CD4-positive, CD25-positive, alpha-beta regulatory T cell (primary cell): Measurements from ENCODE around the gene ASXL3. TPM values are rescaled to one million over a fixed set of nuclear protein-coding genes. Genes with fewer than 3 reads are reported as not detected.

Source experiments
- ATAC-seq, 2 donors: fragments of 150-1000 bp; cut with Tn5 transposase; one replicate each; pipeline ENCODE4 v1.10.0; 2021; ENCODE audit warnings: low read depth in 2 of 2, moderate number of reproducible peaks in 2 of 2, moderate library complexity in 1 of 2
- DNase-seq, 3 donors: peaks; one replicate each; pipeline versions ENCODE4 v3.0.0 to v3.0.0-alpha.2; 2012 to 2022; ENCODE audit warnings: mixed read lengths in 1 of 3
- H3K27ac ChIP-seq: one replicate; pipeline ENCODE4 v1.7.0; 2013; ENCODE audit warnings: mild to moderate bottlenecking, low read length; ENCODE audit not compliant: insufficient read depth, poor library complexity, severe bottlenecking
- H3K27me3 ChIP-seq: one replicate; pipeline ENCODE4 v1.7.0; 2013; ENCODE audit warnings: low read length; ENCODE audit not compliant: control insufficient read depth, insufficient read depth
- H3K36me3 ChIP-seq: one replicate; pipeline ENCODE4 v1.7.0; 2013; ENCODE audit warnings: mild to moderate bottlenecking, low read length, moderate library complexity; ENCODE audit not compliant: control insufficient read depth, insufficient read depth
- H3K4me1 ChIP-seq: 2 replicates; pipeline ENCODE4 v1.7.0; 2013; ENCODE audit warnings: mild to moderate bottlenecking, low read length; ENCODE audit not compliant: insufficient read depth, control insufficient read depth, poor library complexity, severe bottlenecking
- H3K4me3 ChIP-seq: one replicate; pipeline ENCODE4 v1.7.0; 2013; ENCODE audit warnings: low read depth, mild to moderate bottlenecking, low read length, moderate library complexity
- H3K9me3 ChIP-seq, 2 experiments: 1 replicate in 1 of 2; 2 replicates in 1 of 2; pipeline ENCODE4 v1.7.0; 2013; ENCODE audit warnings: low read length in 2 of 2, mild to moderate bottlenecking in 1 of 2, moderate library complexity in 1 of 2; ENCODE audit not compliant: control insufficient read depth in 2 of 2
- H3K27ac Mint-ChIP-seq, 3 donors: one replicate each; pipeline ENCODE4 v1.8.0; 2020 to 2022; ENCODE audit warnings: mild to moderate bottlenecking in 3 of 3, mixed read lengths in 3 of 3, moderate library complexity in 2 of 3
- H3K27me3 Mint-ChIP-seq: one replicate; pipeline ENCODE4 v1.8.0; 2022; ENCODE audit warnings: mild to moderate bottlenecking, mixed read lengths
- H3K36me3 Mint-ChIP-seq: one replicate; pipeline ENCODE4 v1.8.0; 2020; ENCODE audit warnings: mixed read lengths
- H3K4me1 Mint-ChIP-seq, 4 donors: one replicate each; pipeline ENCODE4 v1.8.0; 2020 to 2022; ENCODE audit warnings: mixed read lengths in 4 of 4, mild to moderate bottlenecking in 1 of 4
- H3K4me3 Mint-ChIP-seq, 4 donors: one replicate each; pipeline ENCODE4 v1.8.0; 2020 to 2022; ENCODE audit warnings: mild to moderate bottlenecking in 4 of 4, mixed read lengths in 4 of 4, moderate library complexity in 3 of 4
- H3K9me3 Mint-ChIP-seq, 7 donors: one replicate each; pipeline ENCODE4 v1.8.0; 2020 to 2022; ENCODE audit warnings: mixed read lengths in 7 of 7, mild to moderate bottlenecking in 3 of 7, moderate library complexity in 2 of 7
- polyA plus RNA-seq, 4 donors: library from polyadenylated mRNA; unstranded; fragments of 300-500 nt; fragmentation: Illumina TruSeq; gene quantifications; one replicate each; pipeline ENCODE4 v1.2.3, GENCODE V29; 2021
- total RNA-seq: library from RNA; stranded (reverse); gene quantifications from one replicate; pipeline ENCODE4 v1.2.3, GENCODE V29; 2022

ASXL3 gene
- total and polyA plus RNA-seq, 5 donors from 2014 or later = not detected

- Histone ChIP-seq H3K27ac (no peak overlapping the region), H3K36me3 (no peaks in the 10 kb centered on the region), H3K4me3 (no peak overlapping the region), H3K4me1 (no peaks in the 10 kb centered on the region), H3K9me3 (no peaks in the 10 kb centered on the region), H3K27me3 (no peaks in the 10 kb centered on the region)
- no peak overlapping the region for H3K4me3 Mint-ChIP-seq
- no peaks in the 10 kb centered on the region for H3K4me1 Mint-ChIP-seq
- no peak for DNase-seq
- no peak for ATAC-seq
- peaks cover 2 to 32% (median 14%) of the 10 kb centered on the region in 7 donors for H3K9me3 Mint-ChIP-seq
- no peaks in the 10 kb centered on the region for H3K36me3 Mint-ChIP-seq
- H3K27ac Mint-ChIP-seq = no peak overlapping the region
- H3K27me3 Mint-ChIP-seq = no peaks in the 10 kb centered on the region
Measured at GRCh38 chr18:33682436-33682835, 104.4 kb downstream of the ASXL3 start.

- DNase-seq (no peak), ATAC-seq (no peak)
- H3K4me1 Mint-ChIP-seq = no peaks in the 10 kb centered on the region
- Histone ChIP-seq H3K27ac (no peak overlapping the region), H3K4me1 (no peaks in the 10 kb centered on the region), H3K36me3 (no peaks in the 10 kb centered on the region), H3K9me3 (no peaks in the 10 kb centered on the region), H3K27me3 (no peaks in the 10 kb centered on the region), H3K4me3 (no peak overlapping the region)
- H3K4me3 Mint-ChIP-seq = no peak overlapping the region
- H3K27me3 Mint-ChIP-seq = no peaks in the 10 kb centered on the region
- no peak overlapping the region for H3K27ac Mint-ChIP-seq
- peaks cover 4 to 21% (median 6%) of the 10 kb centered on the region in 7 donors for H3K9me3 Mint-ChIP-seq
- H3K36me3 Mint-ChIP-seq = no peaks in the 10 kb centered on the region
Measured at GRCh38 chr18:33694593-33694992, 116.6 kb downstream of the ASXL3 start.

DNA sequence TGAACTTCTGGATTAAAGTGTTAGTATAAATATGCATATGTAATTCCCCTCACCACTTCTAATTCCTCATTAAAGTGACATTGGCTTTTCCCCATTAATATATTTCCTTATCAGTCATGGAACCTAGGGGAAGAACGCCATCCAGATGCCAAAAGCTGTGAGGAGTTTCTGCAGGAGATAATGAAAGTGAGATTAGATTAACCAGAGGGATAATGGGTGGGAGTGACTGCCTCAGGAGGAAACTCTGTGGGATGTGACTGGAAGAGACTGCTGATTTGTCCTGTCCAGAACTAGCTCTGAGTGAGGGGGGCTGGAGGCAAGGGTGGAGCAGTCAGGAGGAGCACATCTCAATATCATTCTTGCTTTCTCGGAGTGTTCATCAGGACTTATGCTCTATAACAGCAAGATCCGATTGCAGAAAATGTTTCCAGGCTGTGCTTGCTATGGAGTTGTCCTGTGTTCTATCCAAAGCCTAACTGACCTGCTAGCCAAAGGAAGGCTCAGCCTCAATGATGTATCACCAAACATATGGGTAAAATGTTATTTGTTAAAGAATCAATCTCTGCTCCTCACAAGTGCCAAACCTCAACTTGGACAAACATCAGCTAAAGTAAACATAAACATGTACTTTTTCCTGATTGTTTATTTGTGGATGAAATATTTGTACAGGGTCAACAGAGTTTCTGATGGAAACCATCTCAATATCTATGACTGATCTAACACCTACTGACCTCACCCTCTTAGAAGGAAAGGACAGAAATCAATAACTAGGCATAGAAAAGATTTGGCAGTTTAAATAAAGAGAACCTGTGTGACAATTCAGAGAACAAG, 118.5 kb downstream of the ASXL3 start:
- H3K4me3 Mint-ChIP-seq = no peak overlapping the region
- no peaks in the 10 kb centered on the region for H3K27me3 Mint-ChIP-seq
- no peak overlapping the region for H3K27ac Mint-ChIP-seq
- Histone ChIP-seq H3K36me3 (no peaks in the 10 kb centered on the region), H3K27ac (no peak overlapping the region), H3K27me3 (no peaks in the 10 kb centered on the region), H3K4me1 (no peaks in the 10 kb centered on the region), H3K9me3 (peaks cover 0 to 5% of the 10 kb centered on the region in 2 experiments), H3K4me3 (no peak overlapping the region)
- peaks cover 2 to 17% (median 4%) of the 10 kb centered on the region in 7 donors for H3K9me3 Mint-ChIP-seq
- no peaks in the 10 kb centered on the region for H3K4me1 Mint-ChIP-seq
- no peak for ATAC-seq
- no peaks in the 10 kb centered on the region for H3K36me3 Mint-ChIP-seq
- DNase-seq = no peak

DNA sequence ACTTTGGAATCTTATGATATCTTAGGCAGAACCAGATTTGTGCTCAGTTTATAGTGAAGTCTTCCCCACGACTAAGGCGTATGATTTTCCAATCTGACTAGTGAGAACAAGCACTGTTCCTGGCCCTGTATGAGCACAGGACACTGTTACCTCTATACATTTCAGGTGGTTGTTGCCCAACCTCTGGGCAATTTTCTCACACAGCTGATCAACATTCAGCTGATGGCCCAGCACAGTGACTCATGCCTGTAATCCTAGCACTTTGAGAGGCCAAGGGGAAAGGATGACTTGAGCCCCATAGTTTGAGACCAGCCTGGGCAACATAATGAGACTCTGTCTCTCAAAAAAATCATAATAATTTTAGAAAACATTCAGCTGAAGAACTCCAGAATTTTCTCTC, 119.5 kb downstream of the ASXL3 start:
- DNase-seq (no peak), ATAC-seq (no peak)
- Mint-ChIP-seq H3K4me3 (no peak overlapping the region), H3K36me3 (no peaks in the 10 kb centered on the region), H3K4me1 (no peaks in the 10 kb centered on the region), H3K9me3 (peaks cover 0 to 11% (median 3%) of the 10 kb centered on the region in 7 donors), H3K27ac (no peak overlapping the region), H3K27me3 (no peaks in the 10 kb centered on the region)
- H3K36me3 ChIP-seq = no peaks in the 10 kb centered on the region
- no peak overlapping the region for H3K4me3 ChIP-seq
- H3K27me3 ChIP-seq = no peaks in the 10 kb centered on the region
- no peak overlapping the region for H3K27ac ChIP-seq
- H3K9me3 ChIP-seq = peaks cover 0 to 5% of the 10 kb centered on the region in 2 experiments
- no peaks in the 10 kb centered on the region for H3K4me1 ChIP-seq

DNA sequence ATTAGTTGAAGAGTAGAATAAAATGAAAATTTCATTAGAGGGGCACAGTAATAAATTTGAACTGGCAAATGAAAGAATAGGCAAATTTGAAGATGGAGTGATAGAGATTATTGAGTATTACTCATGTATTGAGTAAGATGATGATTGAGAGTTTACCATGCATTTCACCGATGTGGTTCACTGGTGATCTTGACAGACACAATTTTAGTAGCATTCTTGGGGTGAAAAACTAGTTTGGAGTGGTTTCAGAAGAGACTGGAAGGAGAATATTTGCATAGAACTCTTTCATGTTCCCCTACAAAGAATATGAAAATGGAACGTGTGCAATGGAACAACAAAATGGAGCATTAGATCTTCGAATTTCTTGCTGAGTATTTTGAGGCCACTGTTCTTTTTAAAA, 121.4 kb downstream of the ASXL3 start:
- peaks cover 0 to 3% (median 0%) of the 10 kb centered on the region in 7 donors for H3K9me3 Mint-ChIP-seq
- no peak for DNase-seq
- no peak overlapping the region for H3K4me3 Mint-ChIP-seq

GRCh38 chr18:33700513-33700976, 122.5 kb downstream of the ASXL3 start:
- Histone ChIP-seq H3K27me3 (no peaks in the 10 kb centered on the region), H3K4me3 (no peak overlapping the region), H3K27ac (no peak overlapping the region), H3K4me1 (no peaks in the 10 kb centered on the region), H3K36me3 (no peaks in the 10 kb centered on the region), H3K9me3 (peaks cover 0 to 5% of the 10 kb centered on the region in 2 experiments)
- Mint-ChIP-seq H3K4me1 (no peaks in the 10 kb centered on the region), H3K27ac (no peak overlapping the region), H3K27me3 (no peaks in the 10 kb centered on the region), H3K4me3 (no peak overlapping the region), H3K36me3 (no peaks in the 10 kb centered on the region), H3K9me3 (peaks cover 0 to 4% (median 0%) of the 10 kb centered on the region in 7 donors)
- ATAC-seq (no peak), DNase-seq (no peak)

More for the DNA sequence above, 121.4 kb downstream of the ASXL3 start:
- Mint-ChIP-seq H3K27me3 (no peaks in the 10 kb centered on the region), H3K4me1 (no peaks in the 10 kb centered on the region), H3K36me3 (no peaks in the 10 kb centered on the region), H3K27ac (no peak overlapping the region)
- H3K36me3 ChIP-seq = no peaks in the 10 kb centered on the region
- H3K4me3 ChIP-seq = no peak overlapping the region
- H3K9me3 ChIP-seq = peaks cover 0 to 5% of the 10 kb centered on the region in 2 experiments
- H3K4me1 ChIP-seq = no peaks in the 10 kb centered on the region
- no peak overlapping the region for H3K27ac ChIP-seq
- H3K27me3 ChIP-seq = no peaks in the 10 kb centered on the region
- ATAC-seq = no peak

GRCh38 chr18:33702625-33703024, 124.6 kb downstream of the ASXL3 start:
- no peaks in the 10 kb centered on the region for H3K4me1 Mint-ChIP-seq
- H3K27ac ChIP-seq = no peak overlapping the region
- H3K36me3 ChIP-seq = no peaks in the 10 kb centered on the region
- H3K4me3 Mint-ChIP-seq = no peak overlapping the region
- ATAC-seq (no peak), DNase-seq (no peak)
- no peaks in the 10 kb centered on the region for H3K27me3 ChIP-seq
- H3K27ac Mint-ChIP-seq = no peak overlapping the region
- no peak overlapping the region for H3K4me3 ChIP-seq
- no peaks in the 10 kb centered on the region for H3K4me1 ChIP-seq
- no peaks in the 10 kb centered on the region for H3K36me3 Mint-ChIP-seq
- H3K27me3 Mint-ChIP-seq = no peaks in the 10 kb centered on the region
- H3K9me3 ChIP-seq = peaks cover 0 to 5% of the 10 kb centered on the region in 2 experiments
- H3K9me3 Mint-ChIP-seq = peaks cover 0 to 11% (median 0%) of the 10 kb centered on the region in 7 donors

DNA sequence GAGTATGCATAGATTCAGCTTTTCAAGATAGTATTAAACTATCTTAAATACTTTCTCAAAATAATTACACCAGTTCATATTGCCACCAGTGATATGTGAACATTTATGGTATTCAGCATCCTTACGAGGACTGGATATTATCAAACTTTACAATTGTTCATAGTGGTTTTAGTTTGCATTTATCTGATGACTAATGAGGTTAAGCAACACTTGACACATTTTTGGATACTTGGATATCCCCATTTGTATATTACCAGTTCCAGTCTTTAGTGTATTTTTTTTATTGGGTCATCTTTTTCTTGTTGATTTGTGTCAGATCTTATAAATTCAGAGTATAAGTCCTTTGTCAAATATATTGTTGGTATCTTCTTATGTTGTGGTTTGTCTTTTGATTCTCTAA, 128.4 kb downstream of the ASXL3 start:
- DNase-seq (no peak), ATAC-seq (no peak)
- H3K4me3 ChIP-seq = no peak overlapping the region
- Mint-ChIP-seq H3K9me3 (peaks cover 0 to 11% (median 2%) of the 10 kb centered on the region in 7 donors), H3K4me3 (no peak overlapping the region), H3K4me1 (no peaks in the 10 kb centered on the region), H3K27me3 (no peaks in the 10 kb centered on the region), H3K27ac (no peak overlapping the region), H3K36me3 (no peaks in the 10 kb centered on the region)
- no peaks in the 10 kb centered on the region for H3K9me3 ChIP-seq
- no peaks in the 10 kb centered on the region for H3K27me3 ChIP-seq
- H3K27ac ChIP-seq = no peak overlapping the region
- H3K36me3 ChIP-seq = no peaks in the 10 kb centered on the region
- H3K4me1 ChIP-seq = no peaks in the 10 kb centered on the region
